Suprapubic skin (tissue), 4 donors: Measurements from ENCODE around the gene CFAP65. TPM values are rescaled to one million over a fixed set of nuclear protein-coding genes. Genes with fewer than 3 reads are reported as not detected.

Experiments used
- DNase-seq, 2 donors: peaks; one replicate each; pipeline ENCODE4 v3.0.0-alpha.2; 2019; ENCODE audit warnings: low spot score in 2 of 2
- H3K27ac ChIP-seq: fragments of 200-600 bp; sonication (generic); one replicate; pipeline ENCODE4 v1.5.1; 2019
- H3K27me3 ChIP-seq: fragments of 200-600 bp; sonication (generic); one replicate; pipeline ENCODE4 v1.5.1; 2019
- H3K36me3 ChIP-seq: fragments of 200-600 bp; sonication (generic); one replicate; pipeline ENCODE4 v1.5.1; 2019
- H3K4me1 ChIP-seq: fragments of 200-600 bp; sonication (generic); one replicate; pipeline ENCODE4 v1.5.1; 2019
- H3K4me3 ChIP-seq: fragments of 200-600 bp; sonication (generic); one replicate; pipeline ENCODE4 v1.5.1; 2019; ENCODE audit warnings: mild to moderate bottlenecking
- H3K9me3 ChIP-seq: fragments of 200-600 bp; sonication (generic); one replicate; pipeline ENCODE4 v1.5.1; 2019
- EP300 ChIP-seq: sonication (generic); formaldehyde crosslinking; IDR thresholded peaks from one replicate; pipeline ENCODE4 v1.6.1; 2017; ENCODE audit warnings: antibody characterized with exemption
- POLR2A ChIP-seq, 2 donors: fragments of 450-650 bp; IDR thresholded peaks; one replicate each; pipeline ENCODE4 v1.6.1; 2017; ENCODE audit warnings: antibody characterized with exemption in 2 of 2, mild to moderate bottlenecking in 2 of 2, moderate library complexity in 2 of 2
- POLR2AphosphoS5 ChIP-seq, 3 donors: sonication (generic); formaldehyde crosslinking; IDR thresholded peaks; one replicate each; pipeline ENCODE4 v1.6.1; 2017; ENCODE audit warnings: antibody characterized with exemption in 3 of 3
- WGBS: methylation state at CpG from one replicate; pipeline ENCODE4 v1.1.5; 2018; 5-methylcytosine and 5-hydroxymethylcytosine counted together
- total RNA-seq, 4 donors: library from RNA; depleted of rRNA; stranded (reverse); fragments of >200 nt; gene quantifications; one replicate each; pipeline ENCODE4 v1.1.0, GENCODE V29; 2016
- TF ChIP-seq, protein P1 (sequence below), 2 donors: fragments of 200-600 bp in 1 of 2; fragments of 450-650 bp in 1 of 2; sonication (generic) in 1 of 2; IDR thresholded peaks; one replicate each; pipeline ENCODE4 v1.5.1; 2016 to 2019; ENCODE audit warnings: antibody characterized with exemption in 2 of 2, mild to moderate bottlenecking in 1 of 2, moderate library complexity in 1 of 2

CFAP65 gene
- total RNA-seq, 4 donors from 2014 or later, result not detected

DNA sequence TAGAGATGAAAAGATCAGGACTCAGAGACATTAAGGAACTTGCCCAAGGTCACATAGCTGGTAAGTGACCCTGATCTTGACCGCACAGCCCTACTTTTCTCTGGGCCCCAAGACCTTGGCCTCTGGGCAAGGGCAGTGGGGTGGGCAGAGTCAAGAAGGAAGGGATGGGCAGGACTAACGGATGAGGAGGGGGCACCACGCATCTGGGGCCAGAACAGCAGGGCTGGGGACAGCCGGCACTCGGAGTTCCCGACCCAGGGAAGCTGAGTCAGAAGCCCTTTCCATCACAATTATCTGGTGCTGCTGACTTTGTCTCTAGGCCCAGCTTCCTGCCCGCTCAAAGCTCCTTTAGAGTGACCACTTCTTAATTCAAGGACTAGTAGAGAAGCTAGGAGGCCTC lies 14.4 kb downstream of the CFAP65 start:
- Histone ChIP-seq H3K27me3 (peaks cover 27% of the 10 kb centered on the region), H3K27ac (no peak overlapping the region), H3K4me3 (no peak overlapping the region), H3K4me1 (no peaks in the 10 kb centered on the region), H3K9me3 (no peaks in the 10 kb centered on the region), H3K36me3 (no peaks in the 10 kb centered on the region)
- 85% methylated on average over 7 of the region's 7 CpGs for WGBS
- no peak for DNase-seq
- TF ChIP-seq POLR2AphosphoS5 (IDR thresholded peaks at IDR 0.05) (no peak), POLR2A (IDR thresholded peaks at IDR 0.05) (no peak), EP300 (no peak)
- TF ChIP-seq, protein P1, sequence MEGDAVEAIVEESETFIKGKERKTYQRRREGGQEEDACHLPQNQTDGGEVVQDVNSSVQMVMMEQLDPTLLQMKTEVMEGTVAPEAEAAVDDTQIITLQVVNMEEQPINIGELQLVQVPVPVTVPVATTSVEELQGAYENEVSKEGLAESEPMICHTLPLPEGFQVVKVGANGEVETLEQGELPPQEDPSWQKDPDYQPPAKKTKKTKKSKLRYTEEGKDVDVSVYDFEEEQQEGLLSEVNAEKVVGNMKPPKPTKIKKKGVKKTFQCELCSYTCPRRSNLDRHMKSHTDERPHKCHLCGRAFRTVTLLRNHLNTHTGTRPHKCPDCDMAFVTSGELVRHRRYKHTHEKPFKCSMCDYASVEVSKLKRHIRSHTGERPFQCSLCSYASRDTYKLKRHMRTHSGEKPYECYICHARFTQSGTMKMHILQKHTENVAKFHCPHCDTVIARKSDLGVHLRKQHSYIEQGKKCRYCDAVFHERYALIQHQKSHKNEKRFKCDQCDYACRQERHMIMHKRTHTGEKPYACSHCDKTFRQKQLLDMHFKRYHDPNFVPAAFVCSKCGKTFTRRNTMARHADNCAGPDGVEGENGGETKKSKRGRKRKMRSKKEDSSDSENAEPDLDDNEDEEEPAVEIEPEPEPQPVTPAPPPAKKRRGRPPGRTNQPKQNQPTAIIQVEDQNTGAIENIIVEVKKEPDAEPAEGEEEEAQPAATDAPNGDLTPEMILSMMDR (IDR thresholded peaks at IDR 0.05), result no peak

DNA sequence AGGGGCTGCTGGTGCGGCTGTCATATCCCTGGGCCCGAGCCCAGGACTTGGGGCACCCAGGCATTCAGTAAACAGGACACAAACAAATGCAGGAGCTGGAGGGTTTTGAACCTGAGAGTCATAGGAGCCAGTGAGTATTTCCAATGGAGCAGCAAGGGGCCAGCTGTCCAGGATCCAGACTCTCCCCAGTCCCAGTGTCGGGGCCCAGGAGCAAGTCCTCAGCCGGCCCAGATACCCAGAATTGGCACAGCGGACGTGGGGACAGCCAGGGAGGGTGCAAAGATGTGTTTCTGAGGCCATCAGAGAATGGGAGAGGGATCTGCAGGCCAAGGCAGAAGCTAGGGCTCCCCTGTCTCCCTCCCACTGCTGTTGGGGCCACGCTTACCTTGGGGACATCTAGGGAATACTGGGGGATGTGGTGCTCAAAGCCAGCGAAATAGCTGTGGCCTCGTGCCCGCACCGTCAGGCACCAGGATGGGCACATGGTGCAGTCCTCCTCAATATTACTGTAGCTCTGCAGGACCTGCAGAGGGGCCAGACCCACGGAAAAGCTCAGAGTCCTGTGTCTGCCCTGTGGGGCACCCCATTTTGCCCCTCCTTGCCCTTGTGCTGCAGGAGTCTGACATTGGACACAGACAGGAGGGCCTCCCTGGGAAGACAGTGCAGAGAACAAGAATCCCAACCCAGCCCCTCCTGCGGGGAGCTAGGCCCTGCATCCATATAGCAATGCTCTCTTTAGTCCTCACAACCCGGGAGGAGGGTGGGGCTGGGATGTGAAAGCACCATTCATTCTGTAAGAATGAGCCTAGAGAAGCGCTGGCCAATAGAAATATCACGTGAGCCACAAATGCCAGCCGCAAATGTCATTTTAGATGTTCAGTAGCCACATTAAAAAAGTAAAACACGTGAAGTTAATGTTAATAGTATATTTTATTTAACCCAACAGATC lies 15.4 kb downstream of the CFAP65 start:
- Histone ChIP-seq H3K9me3 (no peaks in the 10 kb centered on the region), H3K27ac (no peak overlapping the region), H3K4me3 (no peak overlapping the region), H3K27me3 (peaks cover 23% of the 10 kb centered on the region), H3K36me3 (no peaks in the 10 kb centered on the region), H3K4me1 (no peaks in the 10 kb centered on the region)
- WGBS, result 75% methylated on average over 13 of the region's 18 CpGs
- no peak for DNase-seq
- TF ChIP-seq POLR2AphosphoS5 (IDR thresholded peaks at IDR 0.05) (no peak), POLR2A (IDR thresholded peaks at IDR 0.05) (no peak), EP300 (no peak)

DNA sequence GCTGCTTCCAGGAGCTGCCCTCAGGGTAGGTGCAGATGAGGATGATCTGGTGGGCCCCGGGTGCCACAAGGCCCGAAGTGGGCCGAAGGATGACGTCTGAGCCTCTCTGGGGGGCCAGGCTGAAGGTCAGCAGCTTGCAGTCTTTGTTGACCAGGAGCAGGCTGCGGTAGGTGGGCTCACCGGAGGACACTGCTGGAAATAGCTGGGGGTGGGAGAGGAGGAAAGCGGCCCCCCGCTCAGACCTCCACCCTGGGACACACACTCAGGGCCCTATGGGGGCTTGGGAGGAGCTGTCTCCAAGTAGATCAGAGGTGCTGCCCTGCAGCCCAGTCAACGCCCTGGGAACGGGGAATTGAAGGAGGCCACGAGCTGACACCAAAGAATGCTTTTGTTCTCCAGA lies 17.3 kb downstream of the CFAP65 start:
- peaks cover 11% of the 10 kb centered on the region for H3K27me3 ChIP-seq
- 71% methylated on average over 10 of the region's 11 CpGs for WGBS
- TF ChIP-seq EP300, result no peak
- TF ChIP-seq POLR2AphosphoS5 (IDR thresholded peaks at IDR 0.05), result no peak
- TF ChIP-seq, protein P1 (IDR thresholded peaks at IDR 0.05), result no peak
- no peak for TF ChIP-seq POLR2A (IDR thresholded peaks at IDR 0.05)

DNA sequence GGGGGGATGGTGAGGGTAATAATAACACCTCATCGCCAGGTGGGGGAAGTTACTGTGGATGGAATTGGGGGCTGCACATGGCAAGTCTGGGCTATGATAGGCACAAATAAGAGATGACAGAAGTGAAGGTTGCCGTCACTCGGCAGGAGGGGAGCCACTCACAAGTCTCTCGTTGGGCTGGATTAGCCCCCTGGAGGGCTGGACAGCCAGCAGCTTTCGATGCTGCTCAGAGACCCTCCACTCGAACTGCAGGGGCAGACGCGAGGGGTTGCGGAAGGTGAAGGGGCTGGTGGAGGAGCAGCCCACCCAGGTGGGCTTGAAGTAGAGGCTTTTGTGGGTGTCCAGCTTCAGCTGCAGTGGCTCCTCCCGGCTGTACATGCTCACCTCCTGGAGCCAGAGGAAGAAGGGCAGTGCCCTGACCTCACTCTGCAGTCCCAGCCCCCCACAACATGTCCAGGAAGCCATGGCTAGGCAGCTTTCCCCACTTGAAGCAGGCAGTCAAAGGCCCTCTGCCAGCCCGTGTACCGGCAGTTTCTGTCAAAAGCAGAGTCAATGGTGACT lies 18.2 kb downstream of the CFAP65 start:
- TF ChIP-seq EP300, result no peak
- TF ChIP-seq POLR2A (IDR thresholded peaks at IDR 0.05), result no peak
- TF ChIP-seq, protein P1 (IDR thresholded peaks at IDR 0.05), result no peak
- no peak for TF ChIP-seq POLR2AphosphoS5 (IDR thresholded peaks at IDR 0.05)
- 80% methylated on average over 12 of the region's 12 CpGs for WGBS
- Histone ChIP-seq H3K9me3 (no peaks in the 10 kb centered on the region), H3K27ac (no peak overlapping the region), H3K4me3 (no peak overlapping the region), H3K27me3 (peaks cover 11% of the 10 kb centered on the region), H3K36me3 (no peaks in the 10 kb centered on the region), H3K4me1 (no peaks in the 10 kb centered on the region)
- no peak for DNase-seq

More for the DNA sequence above, 17.3 kb downstream of the CFAP65 start:
- no peak overlapping the region for H3K27ac ChIP-seq
- no peaks in the 10 kb centered on the region for H3K9me3 ChIP-seq
- DNase-seq, result no peak
- no peaks in the 10 kb centered on the region for H3K36me3 ChIP-seq
- no peak overlapping the region for H3K4me3 ChIP-seq
- H3K4me1 ChIP-seq, result no peaks in the 10 kb centered on the region

DNA sequence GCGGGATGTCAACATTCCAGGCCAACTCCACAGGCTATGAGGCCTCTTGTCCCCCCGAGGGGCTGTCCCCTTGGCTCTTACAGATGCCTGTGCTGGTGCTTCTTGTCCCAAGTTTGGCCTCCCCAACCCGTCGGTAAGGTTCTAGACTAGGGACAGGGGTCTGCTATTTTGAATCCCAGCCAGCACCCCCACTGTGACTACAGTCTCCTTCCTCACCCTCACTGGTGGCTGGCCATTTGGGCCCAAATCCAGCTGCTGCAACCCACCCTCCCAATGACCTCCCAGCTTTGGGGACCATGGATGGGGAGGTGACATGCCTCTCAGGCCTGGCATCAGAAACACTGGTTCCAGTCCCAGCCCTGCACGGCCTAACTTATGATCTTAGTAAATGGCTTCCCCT lies 18.7 kb downstream of the CFAP65 start:
- Histone ChIP-seq H3K27ac (no peak overlapping the region), H3K4me1 (no peaks in the 10 kb centered on the region), H3K27me3 (peaks cover 11% of the 10 kb centered on the region), H3K36me3 (no peaks in the 10 kb centered on the region), H3K9me3 (no peaks in the 10 kb centered on the region), H3K4me3 (no peak overlapping the region)
- 95% methylated on average over 5 of the region's 5 CpGs for WGBS
- DNase-seq, result no peak
- TF ChIP-seq, protein P1 (IDR thresholded peaks at IDR 0.05), result no peak
- TF ChIP-seq POLR2A (IDR thresholded peaks at IDR 0.05), result no peak
- no peak for TF ChIP-seq EP300
- no peak for TF ChIP-seq POLR2AphosphoS5 (IDR thresholded peaks at IDR 0.05)
